Activated naive CD8-positive, alpha-beta T cell treated with anti-CD3 and anti-CD28 coated beads, Interleukin-2, amount 50 U/mL, for 16 hours (primary cell): ENCODE results near the gene ZNF625.
"Not testable (repeated sequence)": the region's sequence is repeated elsewhere in the genome, so short reads cannot be mapped to it uniquely, and the experiment has no call there.

Source experiments
- DNase-seq: peaks from one replicate; pipeline ENCODE4 v3.0.0-alpha.2; 2020; ENCODE audit warnings: low read depth, low spot score

Gene ZNF625

GRCh38 chr19:12137221-12137940 is 19.2 kb downstream of the ZNF625 start:
- no peak for DNase-seq

GRCh38 chr19:12133069-12133468 is 23.5 kb downstream of the ZNF625 start:
- DNase-seq, result no peak

DNA sequence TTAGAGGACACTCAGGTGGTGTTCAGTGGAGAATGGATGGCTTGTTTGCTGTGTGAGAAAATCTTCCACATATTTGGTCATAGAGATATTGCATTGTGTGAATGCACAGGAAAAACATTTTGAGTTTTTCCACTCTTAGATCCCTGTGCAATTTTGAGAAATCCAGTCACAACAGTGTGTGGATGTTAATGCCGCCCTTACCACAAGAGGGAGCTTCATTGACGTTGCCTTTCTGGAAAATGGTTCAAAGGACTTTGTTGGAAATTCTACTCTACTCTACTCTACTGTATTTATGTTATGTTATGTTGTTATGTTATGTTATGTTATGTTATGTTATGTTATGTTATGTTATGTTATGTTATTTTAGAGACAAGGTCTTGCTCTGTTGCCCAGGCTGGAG is 29.8 kb downstream of the ZNF625 start:
- no peak for DNase-seq

DNA sequence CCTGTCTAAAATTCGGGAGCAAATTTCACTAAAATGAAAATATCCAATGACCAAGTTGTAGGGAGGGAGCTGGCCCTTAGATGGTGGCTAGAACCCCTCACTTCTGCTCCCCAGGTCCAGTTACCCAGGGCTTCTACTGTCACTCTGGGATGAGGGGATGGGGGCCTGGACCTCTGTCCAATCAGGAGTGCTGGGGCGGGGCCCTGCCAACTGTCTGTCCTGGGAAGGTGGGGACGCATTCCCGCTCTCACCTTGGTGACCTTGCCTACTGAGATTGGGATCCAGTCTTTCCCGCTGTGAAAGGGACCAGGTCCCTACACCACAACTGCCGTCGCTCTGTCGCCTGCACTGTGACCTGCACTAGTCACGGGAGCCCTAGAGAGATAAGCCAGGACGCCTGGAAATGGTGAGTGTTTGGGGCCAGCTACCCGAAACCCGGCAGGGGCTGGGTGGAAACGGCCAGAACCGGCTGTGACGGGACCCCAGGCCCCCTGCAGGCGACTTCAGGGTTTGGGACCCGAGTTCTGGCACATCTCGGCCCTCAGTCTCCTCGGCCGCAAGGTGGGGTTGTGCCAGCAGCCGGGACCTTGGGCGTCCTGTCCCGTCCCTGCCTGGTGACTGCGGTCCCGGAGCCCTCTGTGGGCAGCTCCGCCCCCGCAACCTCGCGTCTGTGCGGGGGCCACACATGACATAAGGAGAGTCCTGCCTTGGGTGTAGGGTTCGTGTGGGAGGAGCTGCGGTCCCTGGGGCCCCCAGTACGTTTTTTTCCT is 39.1 kb downstream of the ZNF625 start:
- no peak for DNase-seq

- no peak for DNase-seq
These were observed 43.4 kb downstream of the ZNF625 start for GRCh38 chr19:12113121-12113520.

DNA sequence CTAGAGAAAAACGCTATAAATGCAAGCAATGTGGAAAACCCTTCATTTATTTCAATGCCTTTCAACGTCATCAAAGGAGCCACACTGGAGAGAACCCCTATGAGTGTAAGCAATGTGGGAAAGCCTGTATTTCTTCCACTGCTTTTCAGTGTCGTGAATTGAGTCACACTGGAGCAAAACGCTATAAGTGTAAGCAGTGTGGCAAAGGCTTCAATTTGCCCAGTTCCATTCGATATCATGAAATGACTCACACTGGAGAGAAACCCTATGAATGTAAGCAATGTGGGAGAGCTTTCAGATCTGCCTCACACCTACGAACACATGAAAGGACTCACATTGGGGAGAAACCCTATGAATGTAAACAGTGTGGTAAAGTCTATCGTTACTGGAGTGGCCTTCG is 43.8 kb downstream of the ZNF625 start:
- DNase-seq, result no peak

GRCh38 chr19:12111943-12112637 is 44.4 kb downstream of the ZNF625 start:
- no peak for DNase-seq

GRCh38 chr19:12111176-12111575 is 45.4 kb downstream of the ZNF625 start:
- DNase-seq, result no peak

DNA sequence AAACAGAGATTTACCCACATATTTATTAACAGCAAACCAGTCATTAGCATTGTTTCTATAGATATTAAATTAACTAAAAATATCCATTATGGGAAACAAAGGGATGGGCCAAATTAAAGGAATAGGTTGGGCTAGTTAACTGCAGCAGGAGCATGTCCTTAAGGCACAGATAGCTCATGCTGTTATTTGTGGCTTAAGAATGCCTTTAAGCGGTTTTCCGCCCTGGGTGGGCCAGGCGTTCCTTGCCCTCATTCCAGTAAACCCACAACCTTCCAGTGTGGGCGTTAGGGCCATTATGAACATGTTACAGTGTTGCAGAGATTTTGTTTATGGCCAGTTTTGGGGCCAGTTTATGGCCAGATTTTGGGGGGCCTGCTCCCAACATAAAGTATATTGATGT is 52.6 kb downstream of the ZNF625 start:
- not testable (repeated sequence) for DNase-seq

DNA sequence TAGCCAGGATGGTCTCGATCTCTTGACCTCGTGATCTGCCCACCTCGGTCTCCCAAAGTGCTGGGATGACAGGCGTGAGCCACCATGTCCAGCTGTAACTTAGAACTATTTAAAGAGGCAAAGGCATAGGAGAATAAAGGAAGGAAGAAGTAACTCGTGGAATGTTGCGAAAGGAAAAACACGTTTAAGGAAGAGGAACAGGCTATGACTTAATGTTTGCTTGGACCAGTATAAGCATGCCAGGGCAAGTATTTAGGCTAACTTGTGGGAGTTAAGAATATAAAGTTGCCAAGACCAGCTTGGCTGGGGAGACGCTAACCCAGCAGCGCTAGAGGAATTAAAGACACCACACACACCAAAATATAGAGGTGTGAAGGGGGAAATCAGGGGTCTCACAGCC is 58.5 kb downstream of the ZNF625 start:
- DNase-seq, result no peak

DNA sequence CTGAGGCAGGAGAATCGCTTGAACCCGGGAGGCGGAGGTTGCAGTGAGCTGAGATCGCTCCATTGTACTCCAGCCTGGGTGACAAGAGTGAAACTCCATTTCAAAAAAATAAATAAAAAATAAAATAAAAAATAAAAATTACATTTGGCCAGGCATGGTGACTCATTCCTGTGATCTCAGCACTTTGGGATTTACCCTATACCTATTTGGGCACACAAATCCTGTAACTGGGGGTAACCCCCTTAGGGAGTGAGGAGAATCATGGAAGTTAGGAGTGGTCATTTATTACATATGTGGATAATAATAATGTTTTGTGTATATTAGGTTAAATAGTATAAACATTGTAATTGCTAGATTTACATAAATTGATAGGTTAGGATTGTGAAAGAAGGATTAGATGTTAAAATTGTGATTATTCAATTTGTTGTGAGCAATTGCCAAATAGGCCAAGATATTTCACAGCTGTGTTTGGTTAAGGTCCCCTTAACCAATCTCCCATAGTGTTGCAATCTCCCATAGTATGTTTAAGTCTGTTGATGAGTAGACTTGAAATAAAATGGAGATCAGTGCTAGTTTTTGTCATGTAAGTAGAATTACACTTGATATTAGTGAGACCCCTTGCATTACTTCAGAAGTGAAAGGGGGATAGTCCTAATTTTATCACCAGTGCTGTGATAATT is 61.3 kb downstream of the ZNF625 start:
- DNase-seq, result no peak
